ENCODE measurements around the gene INS.

Gene INS

GRCh38 chr11:2160736-2161259 lies at the start of gene INS:
Gene INS (minus strand): TSS chr11:2161209. CDS start chr11:2160971, 238 bp downstream.
- no peak for DNase-seq (ENCODE audit: extremely low read depth in 1 of 2, low read depth in 1 of 2)

- DNase-seq (ENCODE audit: extremely low read depth in 1 of 2, low read depth in 1 of 2) = no peak
Observed at GRCh38 chr11:2210366-2211112, 49.5 kb upstream of the INS start.

- DNase-seq (ENCODE audit: extremely low read depth in 1 of 2, low read depth in 1 of 2) = no peak
Observed at GRCh38 chr11:2209900-2210321, 48.9 kb upstream of the INS start.

- no peak for DNase-seq (ENCODE audit: extremely low read depth in 1 of 2, low read depth in 1 of 2)
Observed at GRCh38 chr11:2209370-2209801, 48.4 kb upstream of the INS start.

GRCh38 chr11:2208691-2209369 lies 47.8 kb upstream of the INS start:
- DNase-seq (ENCODE audit: extremely low read depth in 1 of 2, low read depth in 1 of 2) = no peak

- no peak for DNase-seq (ENCODE audit: extremely low read depth in 1 of 2, low read depth in 1 of 2)
Observed at GRCh38 chr11:2207773-2208621, 47.0 kb upstream of the INS start.

- no peak for DNase-seq (ENCODE audit: extremely low read depth in 1 of 2, low read depth in 1 of 2)
Observed at GRCh38 chr11:2207212-2207611, 46.2 kb upstream of the INS start.

GRCh38 chr11:2205981-2206690 lies 45.1 kb upstream of the INS start:
- no peak for DNase-seq (ENCODE audit: extremely low read depth in 1 of 2, low read depth in 1 of 2)

GRCh38 chr11:2205214-2205720 lies 44.3 kb upstream of the INS start:
- DNase-seq (ENCODE audit: extremely low read depth in 1 of 2, low read depth in 1 of 2) = no peak

GRCh38 chr11:2204361-2205213 lies 43.6 kb upstream of the INS start:
- DNase-seq (ENCODE audit: extremely low read depth in 1 of 2, low read depth in 1 of 2) = no peak

- no peak for DNase-seq (ENCODE audit: extremely low read depth in 1 of 2, low read depth in 1 of 2)
Observed at GRCh38 chr11:2203440-2204259, 42.6 kb upstream of the INS start.

GRCh38 chr11:2202900-2203439 lies 42.0 kb upstream of the INS start:
- no peak for DNase-seq (ENCODE audit: extremely low read depth in 1 of 2, low read depth in 1 of 2)

GRCh38 chr11:2202071-2202899 lies 41.3 kb upstream of the INS start:
- DNase-seq (ENCODE audit: extremely low read depth in 1 of 2, low read depth in 1 of 2) = no peak

- DNase-seq (ENCODE audit: extremely low read depth in 1 of 2, low read depth in 1 of 2) = no peak
Observed at GRCh38 chr11:2201542-2201941, 40.5 kb upstream of the INS start.

GRCh38 chr11:2200957-2201519 lies 40.0 kb upstream of the INS start:
- DNase-seq (ENCODE audit: extremely low read depth in 1 of 2, low read depth in 1 of 2) = no peak

- no peak for DNase-seq (ENCODE audit: extremely low read depth in 1 of 2, low read depth in 1 of 2)
Observed at GRCh38 chr11:2200536-2200935, 39.5 kb upstream of the INS start.
